ENCODE data around the gene PHKA2.

DNA sequence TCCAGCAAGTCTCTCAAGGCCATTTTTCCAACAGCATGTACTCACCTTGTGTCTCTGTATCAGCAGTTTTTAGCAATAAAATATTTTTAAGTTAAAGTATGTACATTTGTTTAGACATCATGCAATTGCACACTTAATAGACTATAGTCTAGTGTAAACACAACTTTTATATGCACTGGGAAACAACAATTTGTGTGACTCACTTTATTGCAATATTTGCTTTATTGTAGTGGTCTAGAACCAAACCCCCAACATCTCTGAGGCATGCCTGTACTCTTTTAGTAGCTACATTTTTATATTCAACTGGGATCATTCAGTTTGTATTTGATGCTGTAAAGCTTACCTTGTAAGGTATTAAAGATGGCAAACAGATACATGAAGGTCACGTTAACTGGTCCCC lies 14.7 kb upstream of the PHKA2 start:
- TF ChIP-seq, protein P1, sequence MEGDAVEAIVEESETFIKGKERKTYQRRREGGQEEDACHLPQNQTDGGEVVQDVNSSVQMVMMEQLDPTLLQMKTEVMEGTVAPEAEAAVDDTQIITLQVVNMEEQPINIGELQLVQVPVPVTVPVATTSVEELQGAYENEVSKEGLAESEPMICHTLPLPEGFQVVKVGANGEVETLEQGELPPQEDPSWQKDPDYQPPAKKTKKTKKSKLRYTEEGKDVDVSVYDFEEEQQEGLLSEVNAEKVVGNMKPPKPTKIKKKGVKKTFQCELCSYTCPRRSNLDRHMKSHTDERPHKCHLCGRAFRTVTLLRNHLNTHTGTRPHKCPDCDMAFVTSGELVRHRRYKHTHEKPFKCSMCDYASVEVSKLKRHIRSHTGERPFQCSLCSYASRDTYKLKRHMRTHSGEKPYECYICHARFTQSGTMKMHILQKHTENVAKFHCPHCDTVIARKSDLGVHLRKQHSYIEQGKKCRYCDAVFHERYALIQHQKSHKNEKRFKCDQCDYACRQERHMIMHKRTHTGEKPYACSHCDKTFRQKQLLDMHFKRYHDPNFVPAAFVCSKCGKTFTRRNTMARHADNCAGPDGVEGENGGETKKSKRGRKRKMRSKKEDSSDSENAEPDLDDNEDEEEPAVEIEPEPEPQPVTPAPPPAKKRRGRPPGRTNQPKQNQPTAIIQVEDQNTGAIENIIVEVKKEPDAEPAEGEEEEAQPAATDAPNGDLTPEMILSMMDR (IDR thresholded peaks at IDR 0.05) = no peak
- no peak for TF ChIP-seq POLR2A (IDR thresholded peaks at IDR 0.05)

All from uterus (tissue), 2 donors.